ENCODE measurements around the gene NFASC. TPM values are rescaled to one million over a fixed set of nuclear protein-coding genes. Genes with fewer than 3 reads are reported as not detected.

Gene NFASC
- total RNA-seq, 4 donors from 2014 or later: 0.68 to 2.8 (median 1.7) TPM

DNA sequence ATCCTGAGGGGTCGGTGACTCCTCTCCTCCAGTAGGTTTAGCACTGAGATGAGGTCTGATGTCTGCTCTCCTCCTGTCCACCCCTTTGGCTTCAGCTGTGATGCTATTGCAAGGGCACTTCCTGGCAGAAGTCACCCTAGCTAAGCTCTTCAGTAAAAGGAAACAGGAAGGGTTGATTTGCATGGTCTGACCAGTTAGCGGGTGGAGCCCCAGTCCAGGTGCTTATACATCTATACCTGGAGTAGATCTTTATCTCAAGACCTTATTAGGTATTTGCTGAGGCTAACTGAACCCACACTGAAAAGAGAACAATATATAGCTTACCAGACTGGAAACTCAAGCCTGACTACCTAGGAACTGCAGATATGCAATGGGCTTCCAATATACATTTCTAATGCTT is 28.9 kb upstream of the NFASC start:
- no peak for TF ChIP-seq CTCF (IDR thresholded peaks at IDR 0.05; ENCODE audit: low read depth)

- no peak for TF ChIP-seq CTCF (IDR thresholded peaks at IDR 0.05; ENCODE audit: low read depth)
These were observed 28.3 kb upstream of the NFASC start for GRCh38 chr1:204842369-204842768.

DNA sequence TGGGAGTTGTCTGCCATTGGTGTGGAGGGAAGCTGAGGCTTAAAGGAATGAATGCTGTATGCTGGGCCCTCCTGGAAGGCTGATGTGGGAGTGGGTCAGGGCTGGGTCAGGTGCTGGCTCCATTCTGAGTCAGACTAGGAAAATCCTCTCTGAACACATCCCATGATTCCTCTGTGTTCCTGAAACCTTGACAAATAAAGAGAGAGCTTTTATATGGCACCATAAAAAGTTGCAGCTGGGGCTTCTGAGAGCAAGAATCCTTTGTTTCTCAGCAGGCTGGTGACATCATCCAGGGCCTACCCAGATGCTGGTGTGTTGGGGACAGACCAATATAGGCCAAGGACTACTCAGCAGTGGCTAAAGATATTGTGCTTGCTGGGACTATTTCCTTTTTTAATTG is 27.8 kb upstream of the NFASC start:
- TF ChIP-seq CTCF (IDR thresholded peaks at IDR 0.05; ENCODE audit: low read depth): no peak

DNA sequence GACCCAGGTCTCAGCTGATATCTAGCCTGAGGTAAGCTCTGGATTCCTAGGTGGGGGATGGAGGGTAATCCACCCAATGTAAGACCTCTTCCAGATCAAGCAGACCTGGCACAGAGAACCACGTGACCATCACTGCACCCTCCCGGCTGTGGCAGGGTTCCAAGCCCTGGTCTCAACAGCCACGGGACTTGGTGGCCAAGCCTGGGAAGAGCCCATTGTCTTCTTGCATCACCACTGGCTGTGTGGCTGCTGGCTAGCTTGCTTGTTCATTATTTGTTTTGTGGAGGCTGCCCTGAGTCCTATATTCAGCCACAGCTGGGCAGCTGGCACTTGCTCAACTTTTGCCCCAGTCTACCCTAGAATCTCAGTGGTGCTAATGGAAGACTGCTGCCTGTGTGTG is 24.1 kb upstream of the NFASC start:
- no peak for TF ChIP-seq CTCF (IDR thresholded peaks at IDR 0.05; ENCODE audit: low read depth)

GRCh38 chr1:204848579-204848978 is 22.1 kb upstream of the NFASC start:
- TF ChIP-seq CTCF (IDR thresholded peaks at IDR 0.05; ENCODE audit: low read depth): no peak

DNA sequence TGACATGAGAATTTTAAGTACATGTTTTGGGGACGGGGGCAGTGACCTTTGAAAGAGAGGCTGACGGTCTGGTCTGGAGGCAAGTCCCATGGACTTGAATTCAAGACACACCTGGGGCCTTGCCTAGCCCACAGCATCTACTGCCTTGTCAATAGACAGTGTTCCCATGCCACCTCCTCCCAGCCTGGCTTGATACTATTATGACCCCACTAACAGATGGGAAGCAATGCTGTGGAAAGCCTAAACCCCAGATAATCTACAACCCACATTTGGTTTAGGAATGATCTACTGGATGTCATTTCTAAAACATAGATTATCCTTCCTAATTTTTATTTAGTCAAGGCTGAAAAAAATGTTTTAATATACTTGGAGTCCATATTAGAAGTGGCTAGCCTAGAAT is 17.8 kb upstream of the NFASC start:
- no peak for TF ChIP-seq CTCF (IDR thresholded peaks at IDR 0.05; ENCODE audit: low read depth)

DNA sequence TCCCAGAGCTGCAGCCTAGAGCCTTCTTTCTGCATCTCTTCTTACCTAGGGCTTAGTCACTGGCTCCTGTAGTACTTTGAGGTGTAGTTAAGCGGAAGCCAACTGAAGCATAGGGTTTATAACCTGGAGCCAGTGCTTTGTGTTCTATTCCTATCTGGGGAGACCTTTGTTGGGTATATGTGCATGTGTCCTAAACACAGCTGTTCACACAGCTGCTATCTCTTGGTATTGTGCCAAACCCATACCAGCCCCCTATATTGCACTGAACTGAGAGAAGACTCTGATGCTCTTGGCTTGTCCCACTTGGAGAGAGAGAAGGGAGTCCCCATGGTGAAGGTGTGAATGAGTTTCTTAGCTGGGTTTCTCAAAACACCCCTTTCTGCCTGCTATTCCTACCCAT is 17.2 kb upstream of the NFASC start:
- TF ChIP-seq CTCF (IDR thresholded peaks at IDR 0.05; ENCODE audit: low read depth): no peak

DNA sequence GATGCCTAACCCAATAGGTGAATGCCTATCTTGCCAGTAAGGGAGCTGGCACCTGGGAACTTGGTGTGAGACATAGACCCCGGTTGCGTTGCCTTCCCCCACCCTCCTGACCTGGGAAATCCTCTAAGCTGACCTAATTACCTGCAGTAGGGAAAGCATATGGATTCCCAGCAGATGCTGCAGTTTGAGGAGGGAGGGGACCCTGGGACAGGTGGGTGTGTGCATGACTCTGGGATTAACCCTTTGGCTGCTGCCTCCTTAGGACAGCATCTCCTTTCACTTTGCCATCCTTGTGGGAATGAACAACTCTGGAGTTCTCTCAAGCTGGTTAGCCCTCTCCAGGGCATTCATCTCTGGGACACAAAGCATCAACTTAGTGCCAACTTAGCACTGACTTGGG is 16.4 kb upstream of the NFASC start:
- no peak for TF ChIP-seq CTCF (IDR thresholded peaks at IDR 0.05; ENCODE audit: low read depth)
